A673 (cell line): ENCODE measurements around the gene TMEM40. TPM values are rescaled to one million over a fixed set of nuclear protein-coding genes. Genes with fewer than 3 reads are reported as not detected.

Experiments used
- BruUV-seq: library from RNA; stranded (reverse); fragments of 400-500 nt; replicated peaks from 2 replicates; lab custom pipeline; 2021; lab: Mats Ljungman, UMichigan
- CTCF ChIA-PET: fragments of 300-600 bp; sonication (Branson Sonifier 250); formaldehyde crosslinking; loops from one replicate; lab custom pipeline; 2022; ENCODE audit warnings: antibody characterized with exemption; lab: Charles Lee
- POLR2A ChIA-PET: fragments of 300-600 bp; sonication (Branson Sonifier 250); formaldehyde crosslinking; loops from one replicate; lab custom pipeline; 2022; ENCODE audit warnings: antibody characterized with exemption; ENCODE audit not compliant: low non-redundant PET; lab: Charles Lee
- DNase-seq: peaks from one replicate; pipeline ENCODE4 v3.0.0-alpha.2; 2015; ENCODE audit warnings: low spot score
- H3K27ac ChIP-seq: fragments of 200-600 bp; sonication (generic); 2 replicates; pipeline ENCODE4 v1.5.1; 2016; ENCODE audit warnings: mixed run types, low read depth, mild to moderate bottlenecking, mixed read lengths, antibody characterized with exemption, low read length; ENCODE audit not compliant: poor library complexity, severe bottlenecking
- H3K27me3 ChIP-seq: fragments of 200-600 bp; sonication (generic); replicated peaks from 2 replicates; pipeline ENCODE4 v1.6.1; 2017; ENCODE audit warnings: mixed run types, low read depth, mild to moderate bottlenecking, mixed read lengths, antibody characterized with exemption, low read length; ENCODE audit not compliant: insufficient read depth, poor library complexity
- H3K36me3 ChIP-seq: fragments of 200-600 bp; sonication (generic); 2 replicates; pipeline ENCODE4 v1.6.1; 2016; ENCODE audit warnings: mixed run types, mild to moderate bottlenecking, mixed read lengths, antibody characterized with exemption, low read length; ENCODE audit not compliant: insufficient read depth, poor library complexity, severe bottlenecking
- H3K4me1 ChIP-seq: fragments of 200-600 bp; sonication (generic); 2 replicates; pipeline ENCODE4 v1.6.1; 2017; ENCODE audit warnings: mixed run types, mild to moderate bottlenecking, mixed read lengths, antibody characterized with exemption, low read length; ENCODE audit not compliant: insufficient read depth, poor library complexity, severe bottlenecking
- H3K4me3 ChIP-seq: fragments of 200-600 bp; sonication (generic); 2 replicates; pipeline ENCODE4 v1.5.1; 2016; ENCODE audit warnings: low read depth, mixed run types, mild to moderate bottlenecking, mixed read lengths, low read length; ENCODE audit not compliant: poor library complexity, severe bottlenecking
- H3K9me3 ChIP-seq: fragments of 200-600 bp; sonication (generic); 2 replicates; pipeline ENCODE4 v1.6.1; 2016; ENCODE audit warnings: mixed run types, low read depth, mild to moderate bottlenecking, mixed read lengths, antibody characterized with exemption, low read length; ENCODE audit not compliant: poor library complexity, severe bottlenecking
- CTCF ChIP-seq: fragments of 300-800, 200-600 bp; sonication (generic); conservative IDR thresholded peaks from 2 replicates; pipeline ENCODE4 v1.5.1; 2017; ENCODE audit warnings: low read depth, mild to moderate bottlenecking, antibody characterized with exemption, low read length, moderate library complexity, mixed read lengths
- EZH2 ChIP-seq: fragments of 200-600 bp; sonication (generic); IDR thresholded peaks from 2 replicates; pipeline ENCODE4 v1.6.1; 2017; ENCODE audit warnings: borderline replicate concordance, low read depth, mild to moderate bottlenecking, mixed read lengths, antibody characterized with exemption, low read length; ENCODE audit not compliant: poor library complexity, severe bottlenecking
- intact Hi-C: fragments of 100-400 bp; cut with micrococcal nuclease; formaldehyde crosslinking; loops from one replicate; pipeline ENCODE4 v1.10.0; 2022; ENCODE audit not compliant: unreplicated experiment
- total RNA-seq: library from RNA; stranded (reverse); gene quantifications from 2 replicates; pipeline ENCODE4 v1.2.3, GENCODE V29; 2021

The TMEM40 gene
- total RNA-seq, 1 experiment from 2014 or later: not detected

DNA sequence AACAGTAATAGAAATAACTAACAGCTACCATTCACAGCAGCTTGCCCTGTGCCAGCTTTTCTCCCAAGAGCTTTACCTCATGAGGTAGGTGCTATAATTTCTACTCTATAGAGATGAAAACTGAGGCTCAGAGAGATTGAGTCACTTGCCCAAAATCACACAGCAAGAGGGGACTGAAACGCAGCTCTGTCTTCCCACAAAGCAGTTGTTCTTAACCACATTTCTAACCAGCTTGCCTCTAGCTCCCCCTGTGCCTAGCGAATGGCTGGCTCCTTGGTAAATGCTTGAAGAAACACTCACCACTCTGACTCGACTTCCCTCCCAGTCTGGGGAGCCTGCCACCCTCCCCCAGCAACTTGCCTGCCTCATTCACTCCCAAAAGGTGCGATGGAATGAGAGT, 15.6 kb upstream of the TMEM40 start:
- H3K36me3 ChIP-seq: no peaks in the 10 kb centered on the region
- H3K27ac ChIP-seq: no peak overlapping the region
- no peak for DNase-seq
- intact Hi-C loops: no loop called here
- no peaks in the 10 kb centered on the region for H3K9me3 ChIP-seq
- ChIA-PET CTCF (no interaction called here), POLR2A (no interaction called here)
- BruUV-seq: no TSS peak
- TF ChIP-seq CTCF (no peak), EZH2 (no peak)
- no peak overlapping the region for H3K4me3 ChIP-seq
- H3K4me1 ChIP-seq: no peaks in the 10 kb centered on the region
- H3K27me3 ChIP-seq: no peaks in the 10 kb centered on the region

DNA sequence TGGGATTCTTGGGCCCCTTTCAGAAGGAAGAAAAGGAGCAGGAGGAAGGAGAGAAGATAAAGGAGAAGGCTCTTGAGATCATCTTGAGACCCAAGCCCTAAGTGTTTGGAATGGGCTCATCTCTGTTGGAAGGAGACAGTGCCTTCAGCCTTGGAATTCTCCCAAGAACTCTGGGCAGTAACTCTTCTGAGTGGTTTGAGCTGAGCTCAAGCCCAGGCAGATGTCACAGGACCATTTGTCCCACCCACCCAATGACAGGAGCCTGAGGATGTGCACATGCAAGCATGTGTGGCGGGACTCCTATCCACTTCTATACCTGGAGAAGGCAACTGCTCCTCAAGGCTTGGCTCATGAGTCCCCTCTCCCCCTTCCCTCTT, 14.6 kb upstream of the TMEM40 start:
- Histone ChIP-seq H3K36me3 (no peaks in the 10 kb centered on the region), H3K4me3 (no peak overlapping the region), H3K4me1 (no peaks in the 10 kb centered on the region), H3K9me3 (no peaks in the 10 kb centered on the region), H3K27ac (no peak overlapping the region), H3K27me3 (no peaks in the 10 kb centered on the region)
- TF ChIP-seq EZH2 (no peak), CTCF (no peak)
- no TSS peak for BruUV-seq
- intact Hi-C loops: no loop called here
- DNase-seq: no peak
- POLR2A ChIA-PET: no interaction called here
- CTCF ChIA-PET: no interaction called here

- Histone ChIP-seq H3K27me3 (no peaks in the 10 kb centered on the region), H3K27ac (no peak overlapping the region), H3K4me1 (no peaks in the 10 kb centered on the region), H3K9me3 (no peaks in the 10 kb centered on the region), H3K4me3 (no peak overlapping the region), H3K36me3 (no peaks in the 10 kb centered on the region)
- TF ChIP-seq CTCF (no peak), EZH2 (no peak)
- BruUV-seq: no TSS peak
- no peak for DNase-seq
- intact Hi-C loops: no loop called here
- ChIA-PET CTCF (no interaction called here), POLR2A (no interaction called here)
Observed at GRCh38 chr3:12773030-12773709, 14.1 kb upstream of the TMEM40 start.
